ENCODE data around the gene ADGRA3. TPM values are rescaled to one million over a fixed set of nuclear protein-coding genes. Genes with fewer than 3 reads are reported as not detected.
A peak's percentile ranks its signal among the peaks of the same experiment; 100 is the strongest.

The ADGRA3 gene
- polyA plus RNA-seq, 1 donor from 2014 or later, result 0.14 TPM

DNA sequence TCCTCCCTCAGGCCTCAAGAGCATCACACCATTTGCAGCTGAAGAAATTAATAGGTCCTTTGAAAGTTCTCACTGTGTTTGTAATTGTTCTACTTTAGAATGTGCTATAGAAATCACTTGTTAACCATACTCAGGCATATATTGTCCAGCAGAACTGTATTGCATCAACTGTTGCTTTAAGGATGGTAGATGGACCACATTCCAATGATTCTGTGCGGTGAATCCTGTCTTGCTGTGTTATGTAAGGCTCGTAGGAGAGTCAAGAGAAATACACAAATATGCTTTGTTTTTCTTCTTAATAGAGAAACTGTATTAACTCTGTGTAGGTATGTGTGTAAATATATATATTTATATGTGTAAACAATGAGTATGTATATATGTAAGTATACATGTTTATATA is 6.3 kb upstream of the ADGRA3 start:
- Mint-ChIP-seq H3K36me3 (no peaks in the 10 kb centered on the region), H3K9me3 (peaks cover 0 to 7% (median 0%) of the 10 kb centered on the region in 3 donors), H3K4me3 (no peak overlapping the region), H3K4me1 (no peaks in the 10 kb centered on the region), H3K27me3 (peaks cover 1% of the 10 kb centered on the region), H3K27ac (no peak overlapping the region)

DNA sequence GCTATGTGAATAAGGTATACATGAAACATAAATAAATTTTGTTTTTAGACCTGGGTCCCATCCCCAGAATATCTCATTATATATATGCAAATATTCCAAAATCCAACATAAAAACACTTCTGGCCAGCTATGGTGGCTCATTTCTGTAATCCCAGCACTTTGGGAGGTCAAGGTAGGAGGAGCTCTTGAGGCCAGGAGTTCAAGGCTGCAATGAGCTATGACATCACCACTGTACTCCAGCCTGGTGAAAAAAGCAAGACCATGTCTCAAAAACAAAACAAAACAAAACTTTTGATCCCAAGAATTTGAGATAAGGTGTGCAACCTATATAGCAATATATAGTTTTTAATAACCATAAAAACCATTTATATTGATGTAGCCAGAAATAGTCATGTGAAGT is 5.4 kb upstream of the ADGRA3 start:
- no peaks in the 10 kb centered on the region for H3K36me3 Mint-ChIP-seq
- H3K4me1 Mint-ChIP-seq, result peaks cover 0 to 3% (median 0%) of the 10 kb centered on the region in 3 donors
- no peak overlapping the region for H3K4me3 Mint-ChIP-seq
- H3K27ac Mint-ChIP-seq, result no peak overlapping the region
- peaks cover 10% of the 10 kb centered on the region for H3K27me3 Mint-ChIP-seq
- peaks cover 0 to 7% (median 0%) of the 10 kb centered on the region in 3 donors for H3K9me3 Mint-ChIP-seq

- H3K36me3 Mint-ChIP-seq, result no peaks in the 10 kb centered on the region
- H3K9me3 Mint-ChIP-seq, result peaks cover 3 to 9% (median 6%) of the 10 kb centered on the region in 3 donors
- peaks cover 0 to 6% (median 5%) of the 10 kb centered on the region in 3 donors for H3K4me1 Mint-ChIP-seq
- H3K27me3 Mint-ChIP-seq, result peaks cover 24% of the 10 kb centered on the region
- no peak overlapping the region for H3K27ac Mint-ChIP-seq
- H3K4me3 Mint-ChIP-seq, result peak overlapping the region; percentile 62 to 84 (median 72)
These were observed 550 bp downstream of the ADGRA3 start for GRCh38 chr4:22515145-22515887.

DNA sequence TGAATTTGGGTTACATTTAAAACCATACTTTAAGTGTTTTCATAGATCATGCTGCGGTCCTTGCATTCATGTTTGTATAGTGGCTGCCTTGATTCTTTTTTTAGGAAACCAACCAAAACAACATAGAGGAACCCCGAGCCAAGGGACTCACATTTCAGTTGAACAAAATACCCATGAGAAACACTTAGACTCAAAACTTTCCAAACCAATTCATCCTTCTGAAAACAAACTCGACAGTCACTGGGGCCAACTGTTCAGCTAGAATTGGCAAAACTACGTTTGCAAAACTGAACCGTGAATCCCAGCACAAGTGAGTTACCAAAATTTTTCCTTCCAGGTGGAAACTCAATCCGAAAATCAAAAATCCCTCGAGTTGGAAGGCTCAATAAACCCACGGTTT is 1.4 kb downstream of the ADGRA3 start:
- Mint-ChIP-seq H3K4me3 (peak overlapping the region in 2 of 4 donors; percentile 45 to 49), H3K36me3 (no peaks in the 10 kb centered on the region), H3K27ac (no peak overlapping the region), H3K4me1 (peaks cover 0 to 6% (median 5%) of the 10 kb centered on the region in 3 donors), H3K27me3 (peaks cover 24% of the 10 kb centered on the region), H3K9me3 (peaks cover 3 to 12% (median 10%) of the 10 kb centered on the region in 3 donors)

DNA sequence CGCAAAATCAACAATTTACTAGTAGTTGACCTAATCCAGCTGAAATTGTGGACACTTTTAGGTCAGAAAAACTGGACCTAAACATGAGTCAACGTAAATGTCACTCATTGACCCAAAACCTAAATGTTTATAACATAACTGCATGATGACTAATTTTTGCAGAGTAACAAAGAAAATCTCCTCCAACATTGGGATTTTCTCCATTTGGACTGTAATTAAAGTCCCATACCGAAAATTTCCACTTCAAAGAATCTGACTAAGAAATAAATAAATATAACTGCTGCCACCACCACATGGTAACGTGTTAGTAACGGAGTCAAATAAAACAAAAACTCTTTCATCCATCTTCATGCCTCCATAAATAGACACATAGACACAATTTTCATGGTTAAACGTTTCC is 1.9 kb downstream of the ADGRA3 start:
- Mint-ChIP-seq H3K9me3 (peaks cover 3 to 12% (median 10%) of the 10 kb centered on the region in 3 donors), H3K27ac (no peak overlapping the region), H3K36me3 (no peaks in the 10 kb centered on the region), H3K27me3 (peaks cover 24% of the 10 kb centered on the region), H3K4me1 (peaks cover 0 to 6% (median 5%) of the 10 kb centered on the region in 3 donors), H3K4me3 (peak overlapping the region in 1 of 4 donors; percentile 22)

DNA sequence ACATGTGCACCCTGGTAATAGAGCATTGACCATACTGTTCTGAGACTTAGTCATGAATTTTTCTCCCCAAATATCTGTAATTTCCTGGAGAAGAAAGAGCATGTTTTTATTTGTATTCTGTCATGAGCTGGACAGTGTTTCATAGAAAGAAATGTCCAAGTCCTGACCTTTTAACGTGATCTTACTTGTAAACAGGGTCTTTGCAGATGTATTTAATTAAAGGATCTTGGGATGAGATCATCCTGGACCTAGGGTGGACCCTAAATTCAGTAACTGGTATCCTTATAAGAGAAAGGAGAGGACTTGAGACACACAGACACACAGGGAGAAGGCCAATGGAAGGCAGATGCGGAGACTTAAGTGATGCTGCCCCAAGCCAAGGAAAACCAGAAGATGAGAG is 3.6 kb downstream of the ADGRA3 start:
- Mint-ChIP-seq H3K9me3 (peaks cover 3 to 19% (median 12%) of the 10 kb centered on the region in 3 donors), H3K27me3 (peaks cover 23% of the 10 kb centered on the region), H3K36me3 (no peaks in the 10 kb centered on the region), H3K27ac (no peak overlapping the region), H3K4me3 (no peak overlapping the region), H3K4me1 (peaks cover 2 to 6% (median 5%) of the 10 kb centered on the region in 3 donors)

- Mint-ChIP-seq H3K27me3 (peaks cover 14% of the 10 kb centered on the region), H3K4me3 (no peak overlapping the region), H3K9me3 (peaks cover 3 to 19% (median 15%) of the 10 kb centered on the region in 3 donors), H3K4me1 (peaks cover 2 to 5% (median 3%) of the 10 kb centered on the region in 3 donors), H3K36me3 (no peaks in the 10 kb centered on the region), H3K27ac (no peak overlapping the region)
These were observed 5.1 kb downstream of the ADGRA3 start for GRCh38 chr4:22510750-22511149.

- peaks cover 3 to 18% (median 13%) of the 10 kb centered on the region in 3 donors for H3K9me3 Mint-ChIP-seq
These were observed 7.5 kb downstream of the ADGRA3 start for GRCh38 chr4:22508376-22508775.

DNA sequence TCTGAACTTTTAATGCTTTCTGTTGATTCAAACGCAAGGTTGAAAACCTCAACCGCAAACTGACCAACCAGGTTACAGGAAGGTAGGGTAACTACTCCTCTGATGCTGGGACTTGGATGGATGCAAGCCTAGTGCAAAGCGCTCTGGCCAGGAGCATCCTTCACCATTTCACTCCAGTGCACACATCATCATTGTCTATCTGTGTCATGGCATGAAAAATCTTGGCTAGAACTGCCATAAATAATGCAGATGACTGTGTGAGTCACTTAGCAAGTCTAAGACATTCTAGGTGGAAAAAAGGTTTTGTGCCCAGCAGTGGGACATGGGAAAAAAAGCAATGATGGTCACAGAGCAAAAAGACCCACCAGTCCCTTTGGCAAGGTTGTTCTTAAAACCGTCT is 10.9 kb downstream of the ADGRA3 start:
- Mint-ChIP-seq H3K27ac (no peak overlapping the region), H3K4me3 (no peak overlapping the region), H3K9me3 (peaks cover 0 to 11% (median 9%) of the 10 kb centered on the region in 3 donors), H3K36me3 (no peaks in the 10 kb centered on the region), H3K4me1 (peaks cover 0 to 2% (median 0%) of the 10 kb centered on the region in 3 donors), H3K27me3 (no peaks in the 10 kb centered on the region)

More at GRCh38 chr4:22508376-22508775, 7.5 kb downstream of the ADGRA3 start:
- Mint-ChIP-seq H3K27ac (peak overlapping the region in 2 of 3 donors; percentile 6 to 63), H3K27me3 (peaks cover 2% of the 10 kb centered on the region), H3K4me1 (peaks cover 0 to 2% (median 0%) of the 10 kb centered on the region in 3 donors), H3K4me3 (no peak overlapping the region), H3K36me3 (no peaks in the 10 kb centered on the region)

GRCh38 chr4:22504447-22504846 is 11.4 kb downstream of the ADGRA3 start:
- H3K4me3 Mint-ChIP-seq, result no peak overlapping the region
- H3K27me3 Mint-ChIP-seq, result no peaks in the 10 kb centered on the region
- H3K36me3 Mint-ChIP-seq, result no peaks in the 10 kb centered on the region
- H3K4me1 Mint-ChIP-seq, result peaks cover 0 to 2% (median 0%) of the 10 kb centered on the region in 3 donors
- H3K9me3 Mint-ChIP-seq, result peaks cover 0 to 11% (median 10%) of the 10 kb centered on the region in 3 donors
- no peak overlapping the region for H3K27ac Mint-ChIP-seq

GRCh38 chr4:22502895-22503814 is 12.7 kb downstream of the ADGRA3 start:
- H3K4me3 Mint-ChIP-seq, result no peak overlapping the region

GRCh38 chr4:22501715-22502095 is 14.2 kb downstream of the ADGRA3 start:
- no peak overlapping the region for H3K27ac Mint-ChIP-seq
- no peaks in the 10 kb centered on the region for H3K4me1 Mint-ChIP-seq
- H3K9me3 Mint-ChIP-seq, result peaks cover 0 to 10% (median 2%) of the 10 kb centered on the region in 3 donors

More at GRCh38 chr4:22502895-22503814, 12.7 kb downstream of the ADGRA3 start:
- H3K4me1 Mint-ChIP-seq, result no peaks in the 10 kb centered on the region
- H3K27me3 Mint-ChIP-seq, result no peaks in the 10 kb centered on the region
- no peak overlapping the region for H3K27ac Mint-ChIP-seq
- no peaks in the 10 kb centered on the region for H3K36me3 Mint-ChIP-seq
- H3K9me3 Mint-ChIP-seq, result peaks cover 0 to 10% (median 7%) of the 10 kb centered on the region in 3 donors

GRCh38 chr4:22500831-22501714 is 14.8 kb downstream of the ADGRA3 start:
- no peaks in the 10 kb centered on the region for H3K36me3 Mint-ChIP-seq
- no peak overlapping the region for H3K4me3 Mint-ChIP-seq
- H3K9me3 Mint-ChIP-seq, result peaks cover 0 to 10% (median 2%) of the 10 kb centered on the region in 3 donors
- no peak overlapping the region for H3K27ac Mint-ChIP-seq
- H3K27me3 Mint-ChIP-seq, result no peaks in the 10 kb centered on the region
- H3K4me1 Mint-ChIP-seq, result no peaks in the 10 kb centered on the region

More at GRCh38 chr4:22501715-22502095, 14.2 kb downstream of the ADGRA3 start:
- H3K27me3 Mint-ChIP-seq, result no peaks in the 10 kb centered on the region
- H3K36me3 Mint-ChIP-seq, result no peaks in the 10 kb centered on the region
- H3K4me3 Mint-ChIP-seq, result no peak overlapping the region

DNA sequence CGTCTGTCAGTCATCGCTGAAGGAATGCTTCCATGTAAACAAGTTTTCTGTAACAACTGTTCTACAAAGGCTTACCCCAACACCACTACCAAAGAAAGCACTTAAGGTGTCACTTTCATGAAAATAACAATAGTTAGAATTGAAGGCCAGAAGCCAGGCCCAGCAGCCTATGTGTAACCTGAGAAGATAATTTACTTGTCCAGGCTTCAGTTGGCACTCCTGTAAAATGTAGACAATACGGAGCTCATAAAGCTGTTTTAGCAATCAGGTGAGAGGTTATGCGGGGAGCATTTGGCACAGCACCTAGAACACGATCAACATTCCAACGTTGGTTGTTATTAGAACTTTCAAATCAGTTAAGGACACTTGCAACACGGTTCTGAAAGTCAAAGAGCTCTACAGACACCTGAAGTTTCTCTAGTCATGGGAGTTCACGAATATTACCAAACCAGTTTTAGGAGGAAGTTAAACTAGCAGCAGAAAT is 15.7 kb downstream of the ADGRA3 start:
- no peaks in the 10 kb centered on the region for H3K27me3 Mint-ChIP-seq
- H3K9me3 Mint-ChIP-seq, result peaks cover 0 to 4% (median 2%) of the 10 kb centered on the region in 3 donors
- no peaks in the 10 kb centered on the region for H3K4me1 Mint-ChIP-seq
- H3K4me3 Mint-ChIP-seq, result no peak overlapping the region
- H3K36me3 Mint-ChIP-seq, result no peaks in the 10 kb centered on the region
- H3K27ac Mint-ChIP-seq, result peak overlapping the region in 1 of 3 donors; percentile 18
